Ishikawa (cell line): Measurements from ENCODE around the gene CACNA2D3.

ENCODE experiments used
- CEBPB ChIP-seq: IDR thresholded peaks from 2 replicates; pipeline ENCODE4 v1.6.1; 2012
- CREB1 ChIP-seq: IDR thresholded peaks from 2 replicates; pipeline ENCODE4 v1.6.1; 2012; ENCODE audit warnings: low read depth
- EGR1 ChIP-seq: IDR thresholded peaks from 2 replicates; pipeline ENCODE4 v1.6.1; 2012
- EP300 ChIP-seq: IDR thresholded peaks from 2 replicates; pipeline ENCODE4 v1.6.1; 2012; ENCODE audit warnings: borderline replicate concordance
- FOXM1 ChIP-seq: IDR thresholded peaks from 2 replicates; pipeline ENCODE4 v1.6.1; 2012; ENCODE audit warnings: low read depth, borderline replicate concordance
- MAX ChIP-seq: IDR thresholded peaks from 2 replicates; pipeline ENCODE4 v1.6.1; 2012
- NFIC ChIP-seq: IDR thresholded peaks from 2 replicates; pipeline ENCODE4 v1.6.1; 2012
- RAD21 ChIP-seq: IDR thresholded peaks from 2 replicates; pipeline ENCODE4 v1.6.1; 2012; ENCODE audit warnings: low read depth
- REST ChIP-seq: IDR thresholded peaks from 2 replicates; pipeline ENCODE4 v1.6.1; 2012; ENCODE audit warnings: low read depth, mild to moderate bottlenecking
- TAF1 ChIP-seq: IDR thresholded peaks from 2 replicates; pipeline ENCODE4 v1.6.1; 2012; ENCODE audit warnings: low read depth, mild to moderate bottlenecking
- TCF12 ChIP-seq: IDR thresholded peaks from 2 replicates; pipeline ENCODE4 v1.6.1; 2012; ENCODE audit warnings: low read depth
- TEAD4 ChIP-seq: IDR thresholded peaks from 2 replicates; pipeline ENCODE4 v1.6.1; 2012
- USF1 ChIP-seq: IDR thresholded peaks from 2 replicates; pipeline ENCODE4 v1.6.1; 2012
- YY1 ChIP-seq: IDR thresholded peaks from 2 replicates; pipeline ENCODE4 v1.6.1; 2012; ENCODE audit warnings: low read depth
- ZBTB7A ChIP-seq: IDR thresholded peaks from 2 replicates; pipeline ENCODE4 v1.6.1; 2012; ENCODE audit warnings: low read depth

Gene CACNA2D3

GRCh38 chr3:54357301-54357700 lies 234.9 kb downstream of the CACNA2D3 start:
- TF ChIP-seq CREB1, result no peak
- TF ChIP-seq USF1, result no peak
- no peak for TF ChIP-seq REST
- no peak for TF ChIP-seq EGR1
- no peak for TF ChIP-seq RAD21
- no peak for TF ChIP-seq FOXM1
- no peak for TF ChIP-seq TCF12
- no peak for TF ChIP-seq EP300
- no peak for TF ChIP-seq TEAD4
- no peak for TF ChIP-seq YY1
- no peak for TF ChIP-seq TAF1
- TF ChIP-seq ZBTB7A, result no peak

- TF ChIP-seq MAX (no peak), YY1 (no peak), TEAD4 (no peak), REST (no peak), TCF12 (no peak), TAF1 (no peak), USF1 (no peak), ZBTB7A (no peak), FOXM1 (no peak), NFIC (no peak), EGR1 (no peak), RAD21 (no peak), CREB1 (no peak)
Measured at GRCh38 chr3:54358316-54358715, 236.0 kb downstream of the CACNA2D3 start.

GRCh38 chr3:54358969-54359694 lies 236.8 kb downstream of the CACNA2D3 start:
- TF ChIP-seq EP300 (no peak), CREB1 (no peak), TEAD4 (no peak), TCF12 (no peak), FOXM1 (no peak), USF1 (no peak), TAF1 (no peak), ZBTB7A (no peak)

GRCh38 chr3:54360320-54360719 lies 238.0 kb downstream of the CACNA2D3 start:
- TF ChIP-seq EGR1, result no peak
- no peak for TF ChIP-seq USF1
- no peak for TF ChIP-seq TCF12
- TF ChIP-seq MAX, result no peak
- TF ChIP-seq REST, result no peak
- no peak for TF ChIP-seq CEBPB
- no peak for TF ChIP-seq NFIC
- no peak for TF ChIP-seq YY1
- no peak for TF ChIP-seq RAD21
- TF ChIP-seq ZBTB7A, result no peak
- no peak for TF ChIP-seq FOXM1
- no peak for TF ChIP-seq CREB1
- no peak for TF ChIP-seq TAF1
- no peak for TF ChIP-seq EP300
- TF ChIP-seq TEAD4, result no peak
